H1 (cell line): ENCODE results near the gene ARHGAP23. TPM values are rescaled to one million over a fixed set of nuclear protein-coding genes. Genes with fewer than 3 reads are reported as not detected.

Experiments
- CHD7 ChIP-seq: fragments of 300-600 bp; sonication (generic); IDR thresholded peaks from 2 replicates; pipeline ENCODE4 v1.7.1; 2012; ENCODE audit warnings: low read length, moderate library complexity, mild to moderate bottlenecking, inconsistent platforms; ENCODE audit not compliant: insufficient replicate concordance
- polyA plus RNA-seq, 7 experiments: library from polyadenylated mRNA; depleted of rRNA in 3 of 7; stranded (reverse) in 5 of 7; unstranded in 2 of 7; fragments of >200 nt in 5 of 7; fragments of 200-250 nt in 2 of 7; gene quantifications; 1 replicate in 5 of 7; 2 replicates in 1 of 7; 4 replicates in 1 of 7; pipeline versions ENCODE4 v1.2.1 to v1.2.3, GENCODE V29; 2011 to 2013; ENCODE audit warnings: missing spikeins in 2 of 7, mixed read lengths in 2 of 7
- total RNA-seq: library from RNA; stranded (reverse); fragmentation: NEBNext Ultra II Directional; extraction: Animal tissue kit (Norgen Biotek cat#: 25700); gene quantifications from 2 replicates; pipeline ENCODE4 v1.2.1, GENCODE V29; 2021

The ARHGAP23 gene
- total and polyA plus RNA-seq, 2 of the 8 experiments (the other 6 are each of a cell fraction or from before 2014, with no cell fraction given) = 16.3 to 107 TPM

- no peak for TF ChIP-seq CHD7
These were observed 105.0 kb downstream of the ARHGAP23 start (continued) for GRCh38 chr17:38533241-38533640.
